ENCODE measurements around the gene PLCH1. TPM values are rescaled to one million over a fixed set of nuclear protein-coding genes. Genes with fewer than 3 reads are reported as not detected.

PLCH1 gene
- total RNA-seq, 3 donors from 2014 or later, result 4.2 to 13.2 (median 10.2) TPM

GRCh38 chr3:155431856-155432570 is 312.9 kb downstream of the PLCH1 start:
- H3K36me3 ChIP-seq (ENCODE audit: low read depth), result no peaks in the 10 kb centered on the region
- no peaks in the 10 kb centered on the region for H3K4me1 ChIP-seq (ENCODE audit: low read depth)
- TF ChIP-seq, protein P1, sequence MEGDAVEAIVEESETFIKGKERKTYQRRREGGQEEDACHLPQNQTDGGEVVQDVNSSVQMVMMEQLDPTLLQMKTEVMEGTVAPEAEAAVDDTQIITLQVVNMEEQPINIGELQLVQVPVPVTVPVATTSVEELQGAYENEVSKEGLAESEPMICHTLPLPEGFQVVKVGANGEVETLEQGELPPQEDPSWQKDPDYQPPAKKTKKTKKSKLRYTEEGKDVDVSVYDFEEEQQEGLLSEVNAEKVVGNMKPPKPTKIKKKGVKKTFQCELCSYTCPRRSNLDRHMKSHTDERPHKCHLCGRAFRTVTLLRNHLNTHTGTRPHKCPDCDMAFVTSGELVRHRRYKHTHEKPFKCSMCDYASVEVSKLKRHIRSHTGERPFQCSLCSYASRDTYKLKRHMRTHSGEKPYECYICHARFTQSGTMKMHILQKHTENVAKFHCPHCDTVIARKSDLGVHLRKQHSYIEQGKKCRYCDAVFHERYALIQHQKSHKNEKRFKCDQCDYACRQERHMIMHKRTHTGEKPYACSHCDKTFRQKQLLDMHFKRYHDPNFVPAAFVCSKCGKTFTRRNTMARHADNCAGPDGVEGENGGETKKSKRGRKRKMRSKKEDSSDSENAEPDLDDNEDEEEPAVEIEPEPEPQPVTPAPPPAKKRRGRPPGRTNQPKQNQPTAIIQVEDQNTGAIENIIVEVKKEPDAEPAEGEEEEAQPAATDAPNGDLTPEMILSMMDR (IDR thresholded peaks at IDR 0.05), result no peak
- ATAC-seq (no peak), DNase-seq (no peak)
- intact Hi-C loops (cut with DNase I, micrococcal nuclease), result no loop called here
- no peak overlapping the region for H3K4me3 ChIP-seq
- H3K9me3 ChIP-seq, result peaks cover 13% of the 10 kb centered on the region

DNA sequence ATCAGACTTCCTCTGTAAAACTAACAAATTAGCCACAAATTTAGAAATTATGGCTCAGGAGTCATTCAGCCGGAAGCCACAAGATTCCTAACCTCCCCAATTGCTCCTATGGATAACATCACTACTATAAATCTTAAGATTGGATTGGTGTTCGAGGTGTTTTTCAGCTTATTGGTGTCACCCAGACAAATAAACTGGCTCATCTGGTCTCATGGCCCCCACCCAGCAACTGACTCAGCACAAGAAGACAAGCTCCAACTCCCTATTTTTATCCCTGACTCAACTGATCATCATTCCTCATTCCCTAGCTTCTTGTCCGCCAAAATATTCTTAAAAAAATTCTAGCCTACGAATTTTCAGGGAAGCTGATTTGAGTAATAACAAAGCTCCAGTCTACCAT is 316.3 kb downstream of the PLCH1 start:
- Histone ChIP-seq H3K4me1 (ENCODE audit: low read depth) (no peaks in the 10 kb centered on the region), H3K4me3 (no peak overlapping the region), H3K9me3 (peaks cover 17% of the 10 kb centered on the region), H3K36me3 (ENCODE audit: low read depth) (no peaks in the 10 kb centered on the region)
- ATAC-seq, result no peak
- intact Hi-C loops (cut with DNase I, micrococcal nuclease), result no loop called here
- no peak for DNase-seq
- TF ChIP-seq, protein P1 (IDR thresholded peaks at IDR 0.05), result no peak

- H3K36me3 ChIP-seq (ENCODE audit: low read depth), result no peaks in the 10 kb centered on the region
- TF ChIP-seq, protein P1 (IDR thresholded peaks at IDR 0.05), result no peak
- H3K4me1 ChIP-seq (ENCODE audit: low read depth), result no peaks in the 10 kb centered on the region
- no peak for DNase-seq
- peaks cover 17% of the 10 kb centered on the region for H3K9me3 ChIP-seq
- intact Hi-C loops (cut with DNase I, micrococcal nuclease), result no loop called here
- no peak overlapping the region for H3K4me3 ChIP-seq
- no peak for ATAC-seq
Observed at GRCh38 chr3:155426524-155427230, 318.2 kb downstream of the PLCH1 start.

DNA sequence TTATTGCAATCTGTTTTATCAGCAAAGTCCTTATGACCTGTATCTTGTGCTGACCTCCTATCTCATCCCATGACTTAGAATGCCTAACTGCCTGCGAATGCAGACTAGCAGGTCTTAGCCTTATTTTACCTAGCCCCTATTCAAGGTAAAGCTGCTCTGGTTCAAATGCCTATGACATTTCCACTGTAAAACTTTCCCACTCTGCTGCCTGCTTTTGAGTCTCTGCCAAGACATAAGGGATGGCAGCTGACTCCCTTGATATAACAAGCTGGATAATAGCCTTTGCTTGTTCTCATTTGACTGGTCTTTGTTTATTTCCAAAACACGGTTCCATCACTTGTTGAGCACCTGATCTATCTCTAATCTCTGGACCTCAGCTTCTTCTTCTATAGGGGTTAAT is 319.5 kb downstream of the PLCH1 start:
- Histone ChIP-seq H3K4me3 (no peak overlapping the region), H3K4me1 (ENCODE audit: low read depth) (no peaks in the 10 kb centered on the region), H3K36me3 (ENCODE audit: low read depth) (no peaks in the 10 kb centered on the region), H3K9me3 (peaks cover 17% of the 10 kb centered on the region)
- intact Hi-C loops (cut with DNase I, micrococcal nuclease), result no loop called here
- DNase-seq (no peak), ATAC-seq (no peak)
- TF ChIP-seq, protein P1 (IDR thresholded peaks at IDR 0.05), result no peak

DNA sequence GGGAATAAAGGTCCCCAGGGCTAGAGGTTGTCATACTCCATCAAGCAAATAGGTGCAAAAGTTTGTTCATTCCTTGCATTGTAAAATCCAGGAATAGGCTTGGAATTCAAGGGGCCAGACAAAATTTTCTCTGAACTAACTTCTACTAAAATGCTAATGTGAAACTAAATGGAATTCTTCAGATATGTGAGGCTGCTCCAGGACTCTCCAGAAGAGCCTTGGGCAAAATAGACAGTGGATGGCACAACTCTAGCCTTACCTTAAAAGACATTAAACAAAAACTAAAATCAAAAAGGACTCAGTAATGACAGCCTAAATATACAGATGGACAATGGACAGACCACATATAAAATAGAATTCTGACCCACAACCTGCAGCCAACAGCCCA is 320.6 kb downstream of the PLCH1 start:
- Histone ChIP-seq H3K4me3 (no peak overlapping the region), H3K36me3 (ENCODE audit: low read depth) (no peaks in the 10 kb centered on the region), H3K9me3 (peaks cover 12% of the 10 kb centered on the region), H3K4me1 (ENCODE audit: low read depth) (no peaks in the 10 kb centered on the region)
- TF ChIP-seq, protein P1 (IDR thresholded peaks at IDR 0.05), result no peak
- no peak for ATAC-seq
- DNase-seq, result no peak
- intact Hi-C loops (cut with DNase I, micrococcal nuclease), result no loop called here

Data from mucosa of descending colon (tissue), 3 donors.